Esophagus muscularis mucosa (tissue), 3 donors: ENCODE results near the gene PANX3.

Experiments
- POLR2A ChIP-seq: fragments of 450-650 bp; IDR thresholded peaks from one replicate; pipeline ENCODE4 v1.6.1; 2017; ENCODE audit warnings: antibody characterized with exemption, moderate library complexity, mild to moderate bottlenecking, low read depth
- POLR2AphosphoS5 ChIP-seq, 2 donors: sonication (generic); formaldehyde crosslinking; IDR thresholded peaks; one replicate each; pipeline ENCODE4 v1.6.1; 2017; ENCODE audit warnings: antibody characterized with exemption in 2 of 2
- TF ChIP-seq, protein P1 (sequence below), 3 experiments: fragments of 200-600 bp in 2 of 3; fragments of 450-650 bp in 1 of 3; sonication (generic) in 2 of 3; IDR thresholded peaks; one replicate each; pipeline ENCODE4 v1.5.1; 2017 to 2019; ENCODE audit warnings: antibody characterized with exemption in 3 of 3, mild to moderate bottlenecking in 2 of 3, moderate library complexity in 1 of 3

- TF ChIP-seq, protein P1, sequence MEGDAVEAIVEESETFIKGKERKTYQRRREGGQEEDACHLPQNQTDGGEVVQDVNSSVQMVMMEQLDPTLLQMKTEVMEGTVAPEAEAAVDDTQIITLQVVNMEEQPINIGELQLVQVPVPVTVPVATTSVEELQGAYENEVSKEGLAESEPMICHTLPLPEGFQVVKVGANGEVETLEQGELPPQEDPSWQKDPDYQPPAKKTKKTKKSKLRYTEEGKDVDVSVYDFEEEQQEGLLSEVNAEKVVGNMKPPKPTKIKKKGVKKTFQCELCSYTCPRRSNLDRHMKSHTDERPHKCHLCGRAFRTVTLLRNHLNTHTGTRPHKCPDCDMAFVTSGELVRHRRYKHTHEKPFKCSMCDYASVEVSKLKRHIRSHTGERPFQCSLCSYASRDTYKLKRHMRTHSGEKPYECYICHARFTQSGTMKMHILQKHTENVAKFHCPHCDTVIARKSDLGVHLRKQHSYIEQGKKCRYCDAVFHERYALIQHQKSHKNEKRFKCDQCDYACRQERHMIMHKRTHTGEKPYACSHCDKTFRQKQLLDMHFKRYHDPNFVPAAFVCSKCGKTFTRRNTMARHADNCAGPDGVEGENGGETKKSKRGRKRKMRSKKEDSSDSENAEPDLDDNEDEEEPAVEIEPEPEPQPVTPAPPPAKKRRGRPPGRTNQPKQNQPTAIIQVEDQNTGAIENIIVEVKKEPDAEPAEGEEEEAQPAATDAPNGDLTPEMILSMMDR (IDR thresholded peaks at IDR 0.05): no peak
- TF ChIP-seq POLR2AphosphoS5 (IDR thresholded peaks at IDR 0.05) (no peak), POLR2A (no peak)
Observed at GRCh38 chr11:124570160-124570559, 41.1 kb upstream of the PANX3 start.
